DMS153 treated with DMSO at 0.1 percent for 48 hours (cell line): ENCODE measurements around the gene KIAA1671.
A peak's percentile ranks its signal among the peaks of the same experiment; 100 is the strongest.

ENCODE experiments used
- DNase-seq: peaks from one replicate; lab custom pipeline; 2025; ENCODE audit not compliant: unreplicated experiment; lab: John Stamatoyannopoulos, UW

KIAA1671 gene

GRCh38 chr22:24977370-24978221 is 25.1 kb downstream of the KIAA1671 start:
- no peak for DNase-seq

GRCh38 chr22:24978308-24978707 is 25.8 kb downstream of the KIAA1671 start:
- DNase-seq: no peak

DNA sequence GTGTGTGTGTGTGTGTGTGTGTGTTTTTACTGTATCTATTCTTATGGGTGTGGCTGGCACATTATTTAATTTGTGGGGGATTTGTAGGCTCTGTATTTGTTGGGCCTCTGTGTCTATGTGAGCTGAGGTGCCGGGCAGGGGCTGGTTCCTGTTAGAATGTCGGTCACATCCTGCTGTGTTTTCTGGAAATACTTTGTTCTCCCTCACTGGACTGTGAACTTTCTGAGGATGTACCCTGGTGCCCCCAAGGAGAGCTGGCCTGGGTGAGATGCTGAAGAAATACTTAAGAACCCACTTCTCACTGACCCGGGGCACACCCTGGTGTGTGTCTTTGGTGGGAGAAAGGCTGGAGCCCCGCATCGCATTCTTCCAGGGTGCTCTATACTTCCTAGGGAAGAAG is 28.6 kb downstream of the KIAA1671 start:
- DNase-seq: no peak

GRCh38 chr22:24981656-24982055 is 29.1 kb downstream of the KIAA1671 start:
- DNase-seq: no peak

- DNase-seq: no peak
Measured at GRCh38 chr22:24982301-24983056, 30.0 kb downstream of the KIAA1671 start.

DNA sequence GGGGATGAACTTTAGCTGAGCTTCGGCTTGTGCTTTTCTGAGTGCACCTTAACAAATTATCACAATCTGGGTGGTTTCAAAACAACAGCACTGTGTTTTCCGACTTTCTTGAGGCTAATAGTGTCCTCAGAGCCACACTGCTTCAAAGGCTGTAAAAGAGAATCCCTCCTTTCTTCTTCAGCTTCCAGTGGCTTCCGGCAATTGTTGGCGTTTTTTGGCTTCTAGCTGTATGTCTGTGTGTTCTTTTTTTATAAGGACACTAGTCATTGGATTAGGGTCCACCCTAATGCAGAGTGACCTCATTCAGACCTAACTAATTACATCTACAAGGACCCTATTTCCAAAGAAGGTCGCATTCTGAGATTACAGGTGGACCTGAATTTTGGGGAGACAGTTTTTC is 30.6 kb downstream of the KIAA1671 start:
- DNase-seq: no peak

- no peak for DNase-seq
Measured at GRCh38 chr22:24984122-24984521, 31.6 kb downstream of the KIAA1671 start.

GRCh38 chr22:24985826-24986214 is 33.3 kb downstream of the KIAA1671 start:
- no peak for DNase-seq

DNA sequence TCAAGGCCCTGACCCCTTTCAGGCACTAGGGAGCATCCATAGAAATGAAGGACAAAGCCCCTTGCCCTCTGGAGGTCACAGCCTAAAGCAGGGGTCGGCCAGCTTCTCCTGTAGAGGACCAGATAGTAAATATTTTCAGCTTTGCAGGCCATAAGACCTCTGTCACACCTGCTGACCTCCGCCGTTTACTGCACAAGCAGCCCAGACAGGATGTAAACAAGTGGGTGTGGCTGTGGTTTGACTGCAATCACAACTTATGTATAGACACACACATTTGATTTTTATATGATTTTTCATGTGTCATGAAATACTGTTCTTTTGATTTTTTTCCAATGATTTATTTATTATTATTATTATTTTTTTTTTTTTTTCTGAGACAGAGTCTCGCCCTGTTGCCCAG is 34.3 kb downstream of the KIAA1671 start:
- DNase-seq: no peak

- no peak for DNase-seq
Measured at GRCh38 chr22:24989135-24989534, 36.6 kb downstream of the KIAA1671 start.

- no peak for DNase-seq
Measured at GRCh38 chr22:24989541-24989951, 37.0 kb downstream of the KIAA1671 start.

DNA sequence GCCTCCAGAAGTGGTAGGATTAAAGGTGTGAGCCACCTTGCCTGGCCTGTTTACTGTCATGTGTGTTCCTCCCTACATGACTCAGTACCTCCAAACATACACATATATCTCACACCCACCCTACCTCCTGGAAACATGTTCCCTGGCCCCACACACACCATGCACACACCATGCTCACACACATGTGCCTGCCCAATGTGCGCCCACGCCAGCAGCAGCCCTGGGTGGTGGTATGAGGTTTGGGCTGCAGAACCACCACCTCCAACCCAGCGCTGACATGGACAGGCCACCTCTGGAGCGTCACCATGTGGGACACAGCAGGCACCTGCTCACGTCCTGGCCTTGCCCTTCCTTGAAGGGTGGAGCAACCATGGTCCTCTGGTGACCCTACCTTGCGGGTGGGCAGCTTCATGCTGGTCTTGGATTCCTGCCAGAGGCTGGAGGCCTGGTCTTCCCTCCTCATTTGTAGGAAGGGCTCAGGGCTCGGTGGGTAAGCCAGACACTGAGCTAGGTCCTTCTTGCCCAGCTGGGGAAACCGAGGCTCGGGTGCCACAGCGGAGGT is 37.9 kb downstream of the KIAA1671 start:
- no peak for DNase-seq

GRCh38 chr22:24992946-24993345 is 40.4 kb downstream of the KIAA1671 start:
- DNase-seq: no peak

DNA sequence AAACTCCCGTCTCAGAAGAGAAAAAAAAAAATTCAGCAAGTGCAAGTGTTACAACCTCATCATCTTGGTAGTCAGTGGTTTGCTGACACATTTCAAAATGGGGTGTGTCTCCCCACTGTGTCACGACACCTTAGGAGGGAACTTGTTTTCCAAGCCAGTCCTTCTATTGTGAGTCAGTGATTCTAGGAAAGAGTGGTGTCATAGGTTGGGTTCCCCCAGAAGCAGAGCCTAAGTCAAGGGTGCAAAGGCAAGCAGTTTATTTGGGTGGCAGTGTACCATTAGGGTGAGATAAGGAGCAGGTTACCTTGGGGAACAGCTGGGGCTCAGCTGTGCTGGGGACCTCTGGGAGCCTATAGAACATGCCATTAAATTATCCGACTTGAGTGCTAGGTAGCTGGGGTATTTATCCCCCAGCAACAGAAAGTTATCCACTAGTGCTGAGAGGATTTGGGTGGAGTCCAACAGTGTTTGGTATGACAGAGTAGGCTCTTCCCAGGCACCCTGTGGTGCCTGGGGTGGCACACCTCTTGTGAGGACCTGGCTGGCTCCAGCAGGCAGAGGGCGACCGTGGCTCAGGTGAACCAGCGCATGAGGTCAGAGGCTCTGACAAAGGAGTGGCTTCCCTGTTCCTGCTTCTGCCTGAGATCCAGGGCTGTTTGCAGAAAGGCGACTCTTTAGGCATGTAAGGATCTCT is 41.7 kb downstream of the KIAA1671 start:
- DNase-seq: peak; percentile 72

GRCh38 chr22:24995649-24996180 is 43.2 kb downstream of the KIAA1671 start:
- DNase-seq: no peak

- peak; percentile 81 for DNase-seq
Measured at GRCh38 chr22:24996420-24996952, 44.0 kb downstream of the KIAA1671 start.

DNA sequence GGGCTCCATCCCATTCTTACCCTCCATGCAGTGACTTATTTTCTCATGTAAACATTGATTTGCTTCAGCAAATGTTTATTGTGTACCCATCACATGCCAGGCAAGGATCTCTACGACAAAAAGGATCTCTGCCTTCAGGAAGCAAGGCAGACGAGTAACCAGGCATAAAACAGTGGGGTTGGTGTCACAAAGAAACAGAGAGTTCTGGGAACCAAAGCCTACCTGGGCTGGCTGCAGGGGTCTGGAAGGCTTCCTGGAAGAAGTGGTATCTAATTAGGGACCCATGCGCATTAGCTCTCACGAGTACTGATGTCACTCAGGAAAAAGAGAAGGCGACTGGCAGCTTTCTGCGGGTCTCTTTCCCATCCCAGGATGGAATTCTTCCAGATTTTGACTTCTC is 44.5 kb downstream of the KIAA1671 start:
- DNase-seq: no peak

DNA sequence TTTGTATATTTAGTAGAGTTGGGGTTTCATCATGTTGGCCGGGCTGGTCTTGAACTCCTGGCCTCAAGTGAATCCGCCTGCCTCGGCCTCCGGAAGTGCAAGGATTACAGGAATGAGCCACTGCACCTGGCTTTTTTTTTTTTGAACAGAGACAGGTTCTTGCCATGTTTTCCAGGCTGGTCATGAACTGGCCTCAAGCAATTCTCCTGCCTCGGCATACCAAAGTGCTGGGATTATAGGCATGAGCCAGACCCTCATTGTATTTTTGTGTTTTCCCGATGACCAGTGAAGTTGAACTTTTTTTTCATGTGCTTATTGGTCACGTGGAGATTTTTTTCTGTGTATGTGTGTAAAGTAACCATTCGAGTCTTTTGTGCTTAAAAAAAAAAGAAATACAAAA is 48.2 kb downstream of the KIAA1671 start:
- DNase-seq: no peak

DNA sequence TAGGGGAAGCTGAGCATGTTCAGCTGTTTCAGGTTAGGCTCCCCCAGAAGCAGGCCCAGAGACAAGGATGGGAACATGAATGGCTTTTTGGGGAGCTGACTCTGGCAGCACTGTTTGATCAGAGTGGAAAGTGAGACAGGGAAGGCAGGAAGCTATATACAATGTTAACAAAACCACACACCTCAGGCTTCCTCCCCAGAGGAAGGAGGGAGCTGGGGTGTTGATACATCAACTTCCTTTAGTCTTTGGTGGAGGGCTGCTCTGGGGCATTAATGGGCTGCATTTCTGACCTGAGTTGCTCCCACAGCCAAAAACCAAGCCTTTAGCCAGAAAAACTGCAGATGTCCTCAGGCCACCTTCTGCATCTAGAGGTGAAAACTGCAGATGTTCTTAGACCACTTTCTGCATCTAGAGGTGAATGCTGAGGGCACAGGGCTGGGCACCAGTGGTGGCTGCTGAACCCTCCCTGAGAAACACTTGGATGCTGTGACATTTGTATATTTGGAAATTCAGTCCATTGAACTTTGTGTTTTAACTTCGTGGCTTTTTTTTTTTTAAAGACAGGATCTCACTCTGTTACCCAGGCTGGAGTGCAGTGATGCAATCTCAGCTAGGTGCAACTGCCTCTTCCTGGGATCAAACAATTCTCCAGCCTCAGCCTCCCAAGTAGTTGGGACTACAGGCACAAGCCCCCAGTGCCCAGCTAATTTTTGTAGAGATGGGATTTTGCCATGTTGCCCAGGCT is 49.9 kb downstream of the KIAA1671 start:
- peak; percentile 17 for DNase-seq

DNA sequence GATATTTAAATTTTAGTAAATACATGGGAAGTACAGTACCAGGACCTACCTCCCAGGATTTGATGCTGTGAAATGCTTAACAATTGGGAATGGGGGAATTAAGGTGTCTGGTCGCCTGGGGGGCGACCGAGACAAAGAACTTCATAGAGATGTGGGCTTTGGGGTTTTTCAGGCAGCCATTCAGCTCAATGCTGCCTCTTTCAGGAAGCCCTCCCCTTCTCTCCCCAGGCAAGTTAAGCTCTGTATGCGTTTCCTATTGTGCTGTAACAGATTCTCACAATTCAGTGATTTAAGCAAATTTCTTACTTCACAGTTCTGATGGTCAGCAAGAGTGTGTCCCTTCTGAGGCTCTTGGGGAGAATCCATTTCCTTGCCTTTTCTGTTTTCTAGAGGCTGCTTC is 53.8 kb downstream of the KIAA1671 start:
- no peak for DNase-seq
